ENCODE data around the gene SDHA. TPM values are rescaled to one million over a fixed set of nuclear protein-coding genes. Genes with fewer than 3 reads are reported as not detected.

Gene SDHA
- total RNA-seq, 1 donor from 2014 or later, result 130 TPM

GRCh38 chr5:191949-192690 lies 26.0 kb upstream of the SDHA start:
- DNase-seq (ENCODE audit: extremely low spot score, unreplicated experiment), result no peak
- no peak overlapping the region for H3K27ac Mint-ChIP-seq (ENCODE audit: unreplicated experiment)
- TF ChIP-seq CTCF (IDR thresholded peaks at IDR 0.05), result no peak
- H3K9me3 Mint-ChIP-seq (ENCODE audit: unreplicated experiment), result no peaks in the 10 kb centered on the region
- no peaks in the 10 kb centered on the region for H3K36me3 Mint-ChIP-seq (ENCODE audit: unreplicated experiment)
- no peaks in the 10 kb centered on the region for H3K27me3 Mint-ChIP-seq (ENCODE audit: unreplicated experiment)
- H3K4me1 Mint-ChIP-seq (ENCODE audit: unreplicated experiment), result peaks cover 7% of the 10 kb centered on the region
- H3K4me3 Mint-ChIP-seq (ENCODE audit: unreplicated experiment), result no peak overlapping the region

DNA sequence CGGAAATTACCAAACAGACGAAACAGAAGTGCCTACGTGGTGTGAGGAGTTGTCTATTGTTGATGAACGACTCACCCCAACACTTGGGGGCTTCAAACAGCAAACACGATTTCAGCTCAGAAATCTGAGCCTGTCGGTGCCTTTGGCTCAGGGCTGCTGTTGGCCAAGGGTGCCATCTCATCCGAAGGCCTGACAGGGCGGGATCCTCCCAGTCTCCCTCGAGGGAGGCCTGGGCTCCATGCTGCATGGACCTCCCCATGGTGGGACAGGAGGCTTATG lies 25.5 kb upstream of the SDHA start:
- no peak overlapping the region for H3K4me3 Mint-ChIP-seq (ENCODE audit: unreplicated experiment)
- peaks cover 7% of the 10 kb centered on the region for H3K4me1 Mint-ChIP-seq (ENCODE audit: unreplicated experiment)
- no peak for DNase-seq (ENCODE audit: extremely low spot score, unreplicated experiment)
- H3K9me3 Mint-ChIP-seq (ENCODE audit: unreplicated experiment), result no peaks in the 10 kb centered on the region
- no peaks in the 10 kb centered on the region for H3K36me3 Mint-ChIP-seq (ENCODE audit: unreplicated experiment)
- H3K27me3 Mint-ChIP-seq (ENCODE audit: unreplicated experiment), result no peaks in the 10 kb centered on the region
- no peak for TF ChIP-seq CTCF (IDR thresholded peaks at IDR 0.05)
- H3K27ac Mint-ChIP-seq (ENCODE audit: unreplicated experiment), result no peak overlapping the region

- no peak for DNase-seq (ENCODE audit: extremely low spot score, unreplicated experiment)
- no peak overlapping the region for H3K4me3 Mint-ChIP-seq (ENCODE audit: unreplicated experiment)
These were observed 24.9 kb upstream of the SDHA start for GRCh38 chr5:192970-193831.

DNA sequence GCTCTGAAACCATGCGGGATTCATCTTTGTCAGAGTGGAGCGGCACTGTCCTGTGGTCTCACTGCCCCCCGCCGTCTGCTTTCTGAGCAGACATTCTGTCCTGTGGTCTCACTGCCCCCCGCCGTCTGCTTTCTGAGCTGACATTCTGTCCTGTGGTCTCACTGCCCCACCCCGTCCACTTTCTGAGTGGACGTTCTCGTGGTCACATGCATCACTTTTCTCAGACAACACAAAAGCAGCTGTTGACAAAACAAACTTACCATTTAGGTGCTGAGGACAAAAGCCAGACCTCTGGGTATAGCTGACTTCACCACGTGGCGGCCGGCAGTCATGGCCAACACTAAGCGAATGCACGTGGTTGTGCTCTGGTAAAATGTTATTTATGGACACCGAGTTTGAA lies 24.0 kb upstream of the SDHA start:
- Mint-ChIP-seq H3K4me1 (ENCODE audit: unreplicated experiment) (no peaks in the 10 kb centered on the region), H3K9me3 (ENCODE audit: unreplicated experiment) (no peaks in the 10 kb centered on the region), H3K27me3 (ENCODE audit: unreplicated experiment) (no peaks in the 10 kb centered on the region), H3K4me3 (ENCODE audit: unreplicated experiment) (no peak overlapping the region), H3K36me3 (ENCODE audit: unreplicated experiment) (no peaks in the 10 kb centered on the region), H3K27ac (ENCODE audit: unreplicated experiment) (no peak overlapping the region)
- no peak for DNase-seq (ENCODE audit: extremely low spot score, unreplicated experiment)
- TF ChIP-seq CTCF (IDR thresholded peaks at IDR 0.05), result no peak

More at GRCh38 chr5:192970-193831, 24.9 kb upstream of the SDHA start:
- Mint-ChIP-seq H3K4me1 (ENCODE audit: unreplicated experiment) (peaks cover 6% of the 10 kb centered on the region), H3K9me3 (ENCODE audit: unreplicated experiment) (no peaks in the 10 kb centered on the region), H3K27ac (ENCODE audit: unreplicated experiment) (no peak overlapping the region), H3K36me3 (ENCODE audit: unreplicated experiment) (no peaks in the 10 kb centered on the region), H3K27me3 (ENCODE audit: unreplicated experiment) (no peaks in the 10 kb centered on the region)
- no peak for TF ChIP-seq CTCF (IDR thresholded peaks at IDR 0.05)

DNA sequence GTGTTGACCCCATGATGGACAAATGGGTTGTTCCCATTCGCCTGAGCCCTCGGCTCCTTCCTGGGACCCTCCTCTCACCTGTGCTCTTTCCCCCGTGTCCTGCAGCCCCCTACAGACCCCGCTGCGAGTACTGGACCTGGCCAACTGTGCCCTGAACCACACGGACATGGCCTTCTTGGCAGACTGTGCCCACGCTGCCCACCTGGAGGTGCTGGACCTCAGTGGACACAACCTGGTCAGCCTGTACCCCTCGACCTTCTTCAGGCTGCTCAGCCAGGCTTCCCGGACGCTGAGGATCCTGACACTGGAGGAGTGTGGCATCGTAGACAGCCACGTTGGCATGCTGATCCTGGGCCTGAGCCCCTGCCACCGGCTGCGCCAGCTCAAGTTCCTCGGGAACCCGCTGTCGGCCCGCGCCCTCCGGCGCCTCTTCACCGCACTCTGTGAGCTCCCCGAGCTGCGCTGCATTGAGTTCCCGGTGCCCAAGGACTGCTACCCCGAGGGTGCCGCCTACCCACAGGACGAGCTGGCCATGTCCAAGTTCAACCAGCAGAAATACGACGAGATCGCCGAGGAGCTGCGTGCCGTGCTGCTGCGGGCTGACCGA lies 23.4 kb upstream of the SDHA start:
- Mint-ChIP-seq H3K9me3 (ENCODE audit: unreplicated experiment) (no peaks in the 10 kb centered on the region), H3K36me3 (ENCODE audit: unreplicated experiment) (no peaks in the 10 kb centered on the region), H3K4me3 (ENCODE audit: unreplicated experiment) (no peak overlapping the region), H3K4me1 (ENCODE audit: unreplicated experiment) (no peaks in the 10 kb centered on the region), H3K27me3 (ENCODE audit: unreplicated experiment) (no peaks in the 10 kb centered on the region), H3K27ac (ENCODE audit: unreplicated experiment) (no peak overlapping the region)
- no peak for DNase-seq (ENCODE audit: extremely low spot score, unreplicated experiment)
- no peak for TF ChIP-seq CTCF (IDR thresholded peaks at IDR 0.05)

Measured in osteocyte (in vitro differentiated cells).